Activated CD4-positive, alpha-beta memory T cell treated with anti-CD3 and anti-CD28 coated beads for 36 hours (primary cell): ENCODE measurements around the gene NEMP1. TPM values are rescaled to one million over a fixed set of nuclear protein-coding genes. Genes with fewer than 3 reads are reported as not detected.

Source experiments
- CTCF ChIA-PET: fragments of 350-600 bp; sonication (Branson Sonifier 250); formaldehyde crosslinking; loops from one replicate; lab custom pipeline; 2021; ENCODE audit warnings: antibody characterized with exemption, inconsistent platforms; lab: Charles Lee
- POLR2A ChIA-PET: fragments of 350-600 bp; sonication (Branson Sonifier 250); formaldehyde crosslinking; loops from one replicate; lab custom pipeline; 2021; ENCODE audit warnings: antibody characterized with exemption; lab: Charles Lee
- DNase-seq: peaks from one replicate; pipeline ENCODE4 v3.0.0-alpha.2; 2020
- H3K27ac Mint-ChIP-seq: one replicate; pipeline ENCODE4 v1.8.0; 2021; ENCODE audit warnings: mixed read lengths
- H3K27me3 Mint-ChIP-seq: one replicate; pipeline ENCODE4 v1.8.0; 2021; ENCODE audit warnings: mixed read lengths
- H3K36me3 Mint-ChIP-seq: one replicate; pipeline ENCODE4 v1.8.0; 2021; ENCODE audit warnings: mixed read lengths
- H3K4me1 Mint-ChIP-seq: one replicate; pipeline ENCODE4 v1.8.0; 2021; ENCODE audit warnings: low read depth, mixed read lengths
- H3K4me3 Mint-ChIP-seq: one replicate; pipeline ENCODE4 v1.8.0; 2021; ENCODE audit warnings: mild to moderate bottlenecking, mixed read lengths
- H3K9me3 Mint-ChIP-seq: one replicate; pipeline ENCODE4 v1.8.0; 2021; ENCODE audit warnings: mixed read lengths
- intact Hi-C: fragments of 100-400 bp; cut with micrococcal nuclease; formaldehyde crosslinking; loops from one replicate; pipeline ENCODE4 v1.15.1; 2023
- total RNA-seq, 2 experiments: library from RNA; stranded (reverse); gene quantifications; one replicate each; pipeline ENCODE4 v1.2.3, GENCODE V29; 2021

Gene NEMP1
- total RNA-seq, 2 experiments from 2014 or later: 70.6 to 73.5 TPM

DNA sequence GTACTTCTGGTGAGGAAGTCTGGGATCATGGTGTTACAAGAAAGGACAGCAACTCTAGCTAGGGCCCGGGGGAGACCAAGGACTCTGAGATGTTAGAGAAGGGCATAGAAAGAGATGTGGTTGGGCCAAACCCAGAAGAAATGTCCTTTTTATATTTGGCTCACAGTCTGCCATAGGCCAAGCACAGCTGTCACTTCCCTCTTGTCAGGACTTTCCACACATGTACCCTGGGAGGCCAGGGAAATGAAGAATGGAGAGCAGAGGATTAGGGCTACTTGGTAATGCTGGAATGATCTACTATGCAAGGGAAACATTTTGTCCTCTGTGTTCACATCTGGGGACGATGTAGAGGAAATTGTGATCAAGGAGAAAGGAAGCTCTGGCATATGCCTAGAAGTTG, 37.8 kb downstream of the NEMP1 start:
- intact Hi-C loops: no loop called here
- Mint-ChIP-seq H3K4me1 (no peaks in the 10 kb centered on the region), H3K4me3 (no peak overlapping the region), H3K36me3 (no peaks in the 10 kb centered on the region), H3K9me3 (no peaks in the 10 kb centered on the region), H3K27ac (no peak overlapping the region), H3K27me3 (no peaks in the 10 kb centered on the region)
- DNase-seq: no peak
- ChIA-PET POLR2A (no interaction called here), CTCF (interaction anchor here (1.2 to 1.9 kb wide), 2 partner anchors 22 to 39 kb away, joined by 4 to 8 read pairs; no protein-coding TSS in a partner anchor)

DNA sequence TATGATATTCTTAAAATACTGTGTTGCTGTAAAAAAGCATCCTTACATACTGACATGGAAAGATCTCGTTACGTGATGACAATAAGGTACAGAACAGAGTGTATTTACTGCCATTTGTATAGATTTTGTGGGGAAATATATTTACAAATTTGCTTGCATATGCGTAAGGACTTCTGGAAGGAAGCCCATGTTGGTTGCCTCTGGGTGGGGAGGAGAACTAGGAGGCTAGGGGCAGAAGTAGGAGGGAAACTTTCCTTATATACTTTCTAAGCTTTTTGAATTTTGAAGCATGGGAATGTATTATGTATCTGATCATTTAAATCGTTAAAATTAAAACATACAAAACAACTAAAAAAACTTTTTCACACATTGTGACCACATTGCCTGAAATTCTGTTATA, 38.4 kb downstream of the NEMP1 start:
- no peak for DNase-seq
- POLR2A ChIA-PET: no interaction called here
- H3K36me3 Mint-ChIP-seq: no peaks in the 10 kb centered on the region
- no peak overlapping the region for H3K27ac Mint-ChIP-seq
- no peak overlapping the region for H3K4me3 Mint-ChIP-seq
- H3K9me3 Mint-ChIP-seq: no peaks in the 10 kb centered on the region
- CTCF ChIA-PET: interaction anchor here (1.2 to 1.9 kb wide), 2 partner anchors 23 to 39 kb away, joined by 4 to 8 read pairs; no protein-coding TSS in a partner anchor
- H3K4me1 Mint-ChIP-seq: no peaks in the 10 kb centered on the region
- intact Hi-C loops: no loop called here
- no peaks in the 10 kb centered on the region for H3K27me3 Mint-ChIP-seq

DNA sequence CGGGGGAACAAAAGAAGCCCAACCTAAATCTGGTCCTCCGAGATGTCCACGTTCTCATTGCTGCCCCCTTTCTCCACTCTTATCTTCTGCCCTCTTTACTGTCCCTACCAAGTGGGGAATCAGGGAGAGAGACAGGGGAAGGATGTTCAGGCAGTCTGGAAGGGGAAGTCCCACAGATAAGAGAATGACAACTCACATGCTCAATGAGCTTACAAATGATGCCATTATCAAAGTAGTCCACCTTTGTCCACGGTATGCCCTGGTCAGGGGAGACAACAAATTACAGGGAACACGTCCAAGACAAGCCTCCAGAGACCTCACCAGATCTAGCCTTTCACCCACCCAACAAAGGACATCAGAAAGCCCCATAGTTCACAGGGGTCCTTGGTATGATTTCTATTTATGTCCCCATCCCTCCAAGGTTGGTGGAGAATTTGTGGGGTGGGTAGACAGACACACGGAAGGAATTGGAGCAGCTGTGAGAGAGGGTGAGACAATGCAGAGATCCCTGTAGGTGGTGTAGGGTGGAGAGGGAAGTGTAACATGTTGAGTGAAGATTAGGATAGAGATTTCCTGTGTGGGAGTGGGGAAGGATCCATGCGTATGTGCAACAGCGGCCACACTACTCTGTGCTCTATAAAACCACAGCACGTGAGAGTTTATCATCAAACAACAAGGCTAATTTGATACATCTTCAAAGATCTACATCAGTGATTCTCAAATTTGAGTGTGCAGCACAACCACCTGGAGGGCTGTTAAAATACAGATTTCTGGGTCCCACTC, 39.4 kb downstream of the NEMP1 start:
- no peak overlapping the region for H3K27ac Mint-ChIP-seq

DNA sequence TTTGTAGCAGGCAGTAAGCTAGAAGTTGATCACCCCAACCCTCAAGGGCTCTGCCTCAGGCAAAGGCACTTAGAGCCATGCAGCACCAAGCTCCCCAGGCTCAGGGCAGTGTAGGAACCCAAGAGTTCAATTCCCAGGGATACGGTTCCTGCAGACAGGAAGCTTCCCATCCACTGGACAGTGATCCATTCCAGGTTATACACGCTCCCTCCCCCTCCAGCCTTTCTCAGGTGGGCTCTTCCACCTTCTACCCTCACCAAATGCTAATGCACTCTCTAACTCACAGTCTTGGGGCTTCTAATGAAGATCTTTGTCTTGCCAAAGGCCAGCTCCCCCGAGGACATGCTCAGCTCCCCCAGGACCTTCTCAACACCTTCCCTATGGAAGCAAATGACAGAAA, 41.3 kb downstream of the NEMP1 start:
- CTCF ChIA-PET: interaction anchor here (1.5 to 2.2 kb wide), 2 partner anchors 12 to 26 kb away, joined by 3 to 6 read pairs; partner anchors contain the start of gene MYO1A
- Mint-ChIP-seq H3K36me3 (no peaks in the 10 kb centered on the region), H3K27me3 (no peaks in the 10 kb centered on the region), H3K4me1 (no peaks in the 10 kb centered on the region), H3K27ac (no peak overlapping the region), H3K9me3 (no peaks in the 10 kb centered on the region), H3K4me3 (no peak overlapping the region)
- intact Hi-C loops: no loop called here
- POLR2A ChIA-PET: no interaction called here
- DNase-seq: no peak

More for the DNA sequence above, 39.4 kb downstream of the NEMP1 start:
- CTCF ChIA-PET: interaction anchor here (0.9 kb wide), 1 partner anchor 32 kb away, joined by 4 read pairs; no protein-coding TSS in a partner anchor
- Mint-ChIP-seq H3K4me3 (no peak overlapping the region), H3K9me3 (no peaks in the 10 kb centered on the region), H3K36me3 (no peaks in the 10 kb centered on the region), H3K4me1 (no peaks in the 10 kb centered on the region), H3K27me3 (no peaks in the 10 kb centered on the region)
- POLR2A ChIA-PET: no interaction called here
- intact Hi-C loops: no loop called here
- DNase-seq: no peak

DNA sequence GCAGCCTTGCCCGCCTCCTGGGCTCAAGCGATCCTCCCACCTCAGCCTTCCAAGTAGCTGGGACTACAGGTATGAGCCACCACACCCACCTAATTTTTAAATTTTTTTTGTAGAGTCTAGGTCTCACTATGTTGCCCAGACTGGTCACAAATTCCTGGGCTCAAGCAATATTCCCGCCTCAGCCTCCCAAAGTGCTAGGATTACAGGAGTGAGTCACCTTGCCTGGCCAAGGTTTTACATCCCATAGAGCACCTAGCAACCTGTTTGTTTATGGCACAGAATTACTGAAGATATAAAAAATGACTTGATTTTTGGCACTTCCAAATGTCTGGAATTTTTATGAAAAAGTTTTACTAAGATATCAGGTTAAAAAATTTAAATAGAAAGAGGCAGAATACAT, 45.2 kb downstream of the NEMP1 start:
- DNase-seq: no peak
- ChIA-PET POLR2A (no interaction called here), CTCF (interaction anchor here (0.7 to 1.4 kb wide), 3 partner anchors 31 to 154 kb away, joined by 3 read pairs; no protein-coding TSS in a partner anchor)
- H3K9me3 Mint-ChIP-seq: no peaks in the 10 kb centered on the region
- H3K4me3 Mint-ChIP-seq: no peak overlapping the region
- H3K36me3 Mint-ChIP-seq: no peaks in the 10 kb centered on the region
- no peaks in the 10 kb centered on the region for H3K27me3 Mint-ChIP-seq
- intact Hi-C loops: no loop called here
- H3K27ac Mint-ChIP-seq: no peak overlapping the region
- peaks cover 15% of the 10 kb centered on the region for H3K4me1 Mint-ChIP-seq

DNA sequence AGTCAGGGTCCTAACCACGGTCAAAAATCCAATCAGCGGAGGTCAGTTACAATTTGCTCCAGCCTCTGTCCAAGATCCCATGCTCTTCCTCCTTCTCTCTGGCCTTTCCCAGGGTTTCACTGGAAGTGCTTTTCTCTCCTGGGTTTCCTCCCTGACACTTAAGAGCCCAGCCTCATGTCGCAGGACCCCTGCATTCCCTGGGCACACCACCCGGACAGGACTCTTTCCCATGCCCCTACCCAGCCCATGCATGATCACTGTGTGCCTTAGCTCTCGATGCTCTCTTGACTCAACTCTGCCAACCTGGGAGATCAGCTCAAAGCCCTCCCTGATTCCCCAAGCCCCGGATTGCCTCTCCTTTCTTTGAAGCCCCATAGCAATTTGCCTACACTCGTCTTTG, 46.8 kb downstream of the NEMP1 start:
- Mint-ChIP-seq H3K27me3 (no peaks in the 10 kb centered on the region), H3K27ac (no peak overlapping the region), H3K4me1 (peaks cover 31% of the 10 kb centered on the region), H3K36me3 (no peaks in the 10 kb centered on the region), H3K9me3 (no peaks in the 10 kb centered on the region), H3K4me3 (no peak overlapping the region)
- CTCF ChIA-PET: interaction anchor here (0.8 to 2.4 kb wide), 11 partner anchors 21 to 96 kb away, joined by 3 to 15 read pairs (median 5); partner anchors contain the start of genes LRP1 and STAT6
- intact Hi-C loops: loop anchor here (2.0 kb wide), 1 partner anchor 13 kb away; no protein-coding TSS in a partner anchor
- POLR2A ChIA-PET: interaction anchor here (1.5 to 1.6 kb wide), 2 partner anchors 79 to 80 kb away, joined by 3 to 4 read pairs; partner anchors contain the start of gene STAT6
- DNase-seq: no peak

DNA sequence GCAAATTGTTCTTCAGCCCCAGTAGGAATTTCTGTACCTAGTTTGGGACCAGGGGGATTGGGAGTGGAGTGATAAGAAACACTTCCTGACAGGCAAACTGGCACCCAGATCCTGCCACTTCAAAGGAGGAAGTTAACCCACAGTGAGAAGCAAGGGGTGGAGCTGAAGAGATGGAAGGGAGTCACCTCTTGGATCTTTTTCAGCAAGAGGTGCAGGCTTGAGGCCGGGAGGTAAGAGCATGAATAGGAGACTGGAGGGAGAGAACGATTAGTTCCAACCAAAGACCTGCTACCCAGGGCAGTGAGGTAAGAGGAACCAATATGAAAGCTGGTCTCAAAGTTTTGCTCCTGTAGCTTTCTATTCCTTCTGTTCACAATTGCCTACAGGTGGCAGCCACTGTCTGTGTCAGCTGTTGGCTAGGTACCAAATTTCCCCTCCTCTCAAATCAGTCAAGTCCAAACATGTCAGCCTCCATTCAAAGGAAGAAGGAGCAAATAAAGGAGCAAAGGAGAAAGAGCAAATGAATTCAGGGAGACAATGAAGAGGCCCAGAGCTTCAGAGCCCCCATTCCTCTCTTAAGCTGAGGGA, 47.4 kb downstream of the NEMP1 start:
- ChIA-PET CTCF (interaction anchor here (0.7 to 2.4 kb wide), 13 partner anchors 20 to 192 kb away, joined by 3 to 15 read pairs (median 3); partner anchors contain the start of genes LRP1 and STAT6), POLR2A (interaction anchor here (1.5 to 1.6 kb wide), 2 partner anchors 79 to 81 kb away, joined by 3 to 4 read pairs; partner anchors contain the start of gene STAT6)
- Mint-ChIP-seq H3K4me3 (no peak overlapping the region), H3K36me3 (no peaks in the 10 kb centered on the region), H3K27ac (no peak overlapping the region), H3K9me3 (no peaks in the 10 kb centered on the region), H3K4me1 (peaks cover 35% of the 10 kb centered on the region), H3K27me3 (no peaks in the 10 kb centered on the region)
- peak; percentile 35 for DNase-seq
- intact Hi-C loops: loop anchor here (2.0 kb wide), 1 partner anchor 14 kb away; no protein-coding TSS in a partner anchor

DNA sequence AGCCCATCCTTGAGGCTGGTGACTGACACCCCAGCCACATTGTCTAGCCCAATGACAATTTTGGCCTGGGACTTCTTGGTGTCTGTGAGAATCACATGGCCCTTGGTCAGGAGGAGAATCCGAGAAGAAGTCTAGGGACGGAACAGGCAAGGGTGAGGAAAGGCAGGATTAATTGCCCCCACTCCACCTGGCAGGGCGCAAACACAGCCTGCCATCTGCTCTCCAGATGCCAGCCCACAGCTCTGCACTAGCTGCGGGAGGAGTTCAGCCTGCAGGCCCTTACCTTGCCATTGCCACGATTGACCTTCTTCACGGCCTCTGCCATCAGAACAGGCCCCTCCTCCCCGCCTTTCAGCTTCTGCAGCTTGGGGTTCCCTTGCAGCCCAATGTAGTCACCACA, 49.1 kb downstream of the NEMP1 start:
- no peak for DNase-seq
- ChIA-PET POLR2A (no interaction called here), CTCF (no interaction called here)
- H3K36me3 Mint-ChIP-seq: no peaks in the 10 kb centered on the region
- intact Hi-C loops: no loop called here
- no peaks in the 10 kb centered on the region for H3K9me3 Mint-ChIP-seq
- H3K27me3 Mint-ChIP-seq: no peaks in the 10 kb centered on the region
- no peak overlapping the region for H3K4me3 Mint-ChIP-seq
- H3K4me1 Mint-ChIP-seq: peaks cover 38% of the 10 kb centered on the region
- H3K27ac Mint-ChIP-seq: no peak overlapping the region

DNA sequence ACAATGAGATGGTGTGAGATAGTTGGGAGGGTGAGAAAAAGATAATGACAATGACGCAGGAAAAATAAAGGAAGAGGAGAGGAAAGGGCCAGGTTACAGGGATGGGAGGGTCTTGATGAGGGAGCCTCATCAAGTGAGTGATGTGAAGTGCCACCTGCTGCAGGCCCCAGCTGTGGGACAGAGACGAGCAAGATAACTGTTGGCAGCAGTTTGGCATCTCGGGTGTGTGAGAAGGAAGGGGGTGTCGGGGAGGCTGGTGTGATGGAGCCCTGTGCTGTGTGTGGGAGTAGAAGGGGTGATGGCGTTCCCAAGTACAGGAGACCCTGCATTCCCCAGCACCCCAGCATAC, 50.8 kb downstream of the NEMP1 start:
- no peak overlapping the region for H3K4me3 Mint-ChIP-seq
- DNase-seq: peak; percentile 26
- ChIA-PET CTCF (interaction anchor here (0.7 to 3.6 kb wide), 12 partner anchors 12 to 270 kb away, joined by 3 to 13 read pairs (median 4); partner anchors contain the start of gene TAC3), POLR2A (interaction anchor here (0.6 to 1.1 kb wide), 4 partner anchors 12 to 85 kb away, joined by 3 to 4 read pairs (median 3); partner anchors contain the start of gene TAC3)
- H3K27ac Mint-ChIP-seq: peak overlapping the region; percentile 75
- H3K4me1 Mint-ChIP-seq: peaks cover 38% of the 10 kb centered on the region
- intact Hi-C loops: no loop called here
- H3K27me3 Mint-ChIP-seq: no peaks in the 10 kb centered on the region
- no peaks in the 10 kb centered on the region for H3K9me3 Mint-ChIP-seq
- no peaks in the 10 kb centered on the region for H3K36me3 Mint-ChIP-seq

DNA sequence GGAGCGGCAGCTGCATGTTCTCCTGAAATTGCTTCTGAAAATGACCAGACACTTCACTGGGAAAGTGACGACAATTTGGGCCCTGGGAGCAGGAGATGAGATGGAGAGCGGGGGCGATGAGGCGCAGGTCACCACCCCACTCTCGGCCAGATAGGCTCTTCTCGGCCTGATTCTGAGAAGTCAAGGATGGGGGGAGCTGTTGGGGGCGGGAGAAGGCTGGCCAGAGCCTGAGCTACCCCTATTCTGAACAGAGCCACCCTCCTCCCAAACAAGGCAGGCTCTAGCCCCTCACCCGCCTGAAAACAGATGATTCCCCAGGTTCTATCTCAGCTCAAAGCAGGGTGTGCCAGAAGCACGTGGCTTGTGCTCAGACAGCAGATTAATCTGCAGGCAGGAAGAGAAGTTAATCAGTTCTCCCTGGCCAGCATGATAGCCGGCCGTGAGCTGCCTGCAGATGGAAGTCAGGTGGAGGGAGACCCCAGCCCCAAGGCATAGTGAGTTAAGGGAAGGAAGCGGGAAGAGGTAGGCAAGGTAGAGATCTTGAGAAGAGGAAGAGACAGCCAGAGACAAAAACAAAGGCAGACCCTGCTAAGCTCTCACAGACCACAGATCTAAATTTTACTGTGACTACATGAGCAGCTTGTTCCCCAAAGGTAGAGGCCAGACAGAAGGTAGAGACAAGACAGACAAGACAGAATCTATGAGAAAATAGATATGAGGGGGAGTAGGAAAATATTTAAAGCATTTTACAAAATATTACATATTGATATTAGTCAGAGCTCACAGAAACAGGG, 51.4 kb downstream of the NEMP1 start:
- intact Hi-C loops: no loop called here
- peak overlapping the region; percentile 75 for H3K27ac Mint-ChIP-seq
- CTCF ChIA-PET: interaction anchor here (0.7 to 3.6 kb wide), 13 partner anchors 11 to 270 kb away, joined by 3 to 13 read pairs (median 4); partner anchors contain the start of gene TAC3
- no peaks in the 10 kb centered on the region for H3K27me3 Mint-ChIP-seq
- H3K4me1 Mint-ChIP-seq: peaks cover 38% of the 10 kb centered on the region
- no peaks in the 10 kb centered on the region for H3K36me3 Mint-ChIP-seq
- no peaks in the 10 kb centered on the region for H3K9me3 Mint-ChIP-seq
- no peak overlapping the region for H3K4me3 Mint-ChIP-seq
- no peak for DNase-seq
- POLR2A ChIA-PET: interaction anchor here (0.6 to 1.1 kb wide), 4 partner anchors 11 to 85 kb away, joined by 3 to 4 read pairs (median 3); partner anchors contain the start of gene TAC3

DNA sequence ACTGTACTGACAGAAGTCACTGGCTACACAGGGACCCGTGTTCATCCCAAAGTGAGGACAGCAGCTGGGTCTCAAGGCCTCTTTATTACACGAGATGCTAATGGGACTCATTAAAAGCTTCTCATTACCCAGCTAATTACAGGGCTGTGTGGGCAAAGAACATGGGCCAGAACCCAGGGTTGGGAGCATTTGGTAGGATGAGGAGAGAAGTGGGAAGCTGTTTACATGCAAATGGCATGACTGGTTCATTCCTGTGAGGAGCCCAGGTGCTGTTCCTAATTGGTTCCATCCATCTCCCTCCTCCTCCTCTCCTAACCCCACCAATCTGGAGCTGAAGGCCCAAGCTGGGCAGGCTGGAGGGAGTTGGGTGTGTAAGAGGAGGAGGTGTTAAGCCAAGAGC, 53.4 kb downstream of the NEMP1 start:
- H3K4me3 Mint-ChIP-seq: no peak overlapping the region

More for the DNA sequence above, 53.4 kb downstream of the NEMP1 start:
- Mint-ChIP-seq H3K36me3 (no peaks in the 10 kb centered on the region), H3K9me3 (no peaks in the 10 kb centered on the region), H3K4me1 (peaks cover 27% of the 10 kb centered on the region), H3K27ac (no peak overlapping the region), H3K27me3 (no peaks in the 10 kb centered on the region)
- intact Hi-C loops: no loop called here
- DNase-seq: no peak
- ChIA-PET POLR2A (no interaction called here), CTCF (interaction anchor here (0.9 to 3.6 kb wide), 4 partner anchors 14 to 185 kb away, joined by 3 to 13 read pairs (median 4); no protein-coding TSS in a partner anchor)
